HG02870 (cell line): ENCODE results near the gene VASN.
"Not testable (repeated sequence)": the region's sequence is repeated elsewhere in the genome, so short reads cannot be mapped to it uniquely, and the experiment has no call there.

Source experiments
- ATAC-seq: cut with Tn5 transposase; IDR thresholded peaks from one replicate; pipeline ENCODE4 v1.9.1; 2021; ENCODE audit warnings: mild to moderate bottlenecking, moderate library complexity; ENCODE audit not compliant: unreplicated experiment

VASN gene

GRCh38 chr16:4336701-4337539, 34.7 kb upstream of the VASN start:
- no peak for ATAC-seq

- ATAC-seq, result no peak
Measured at GRCh38 chr16:4337540-4338088, 34.0 kb upstream of the VASN start.

GRCh38 chr16:4338125-4338582, 33.5 kb upstream of the VASN start:
- no peak for ATAC-seq

- no peak for ATAC-seq
Measured at GRCh38 chr16:4338712-4339299, 32.8 kb upstream of the VASN start.

GRCh38 chr16:4339455-4339854, 32.2 kb upstream of the VASN start:
- no peak for ATAC-seq

GRCh38 chr16:4339909-4340308, 31.7 kb upstream of the VASN start:
- ATAC-seq, result no peak

GRCh38 chr16:4340443-4340842, 31.2 kb upstream of the VASN start:
- no peak for ATAC-seq

- ATAC-seq, result no peak
Measured at GRCh38 chr16:4341250-4341649, 30.4 kb upstream of the VASN start.

GRCh38 chr16:4342866-4343744, 28.5 kb upstream of the VASN start:
- ATAC-seq, result no peak

GRCh38 chr16:4344300-4344982, 27.2 kb upstream of the VASN start:
- ATAC-seq, result not testable (repeated sequence)

- ATAC-seq, result no peak
Measured at GRCh38 chr16:4344983-4345835, 26.4 kb upstream of the VASN start.

- no peak for ATAC-seq
Measured at GRCh38 chr16:4345836-4346781, 25.5 kb upstream of the VASN start.

- no peak for ATAC-seq
Measured at GRCh38 chr16:4347010-4347409, 24.6 kb upstream of the VASN start.

GRCh38 chr16:4347765-4348509, 23.7 kb upstream of the VASN start:
- ATAC-seq, result no peak

- no peak for ATAC-seq
Measured at GRCh38 chr16:4349332-4349731, 22.3 kb upstream of the VASN start.

GRCh38 chr16:4350365-4350786, 21.3 kb upstream of the VASN start:
- no peak for ATAC-seq

GRCh38 chr16:4350787-4351659, 20.6 kb upstream of the VASN start, which contains the start of gene PAM16:
Gene PAM16 (minus strand): TSS chr16:4351321. CDS start chr16:4351234, 87 bp downstream.
- ATAC-seq, result peak; percentile 83
